Measurements from ENCODE around the gene ALDH1B1. TPM values are rescaled to one million over a fixed set of nuclear protein-coding genes. Genes with fewer than 3 reads are reported as not detected.

ALDH1B1 gene
- total and polyA plus RNA-seq, 2 of the 13 experiments (the other 11 are each of a cell fraction or from before 2014, with no cell fraction given) = 45.1 to 125 TPM

DNA sequence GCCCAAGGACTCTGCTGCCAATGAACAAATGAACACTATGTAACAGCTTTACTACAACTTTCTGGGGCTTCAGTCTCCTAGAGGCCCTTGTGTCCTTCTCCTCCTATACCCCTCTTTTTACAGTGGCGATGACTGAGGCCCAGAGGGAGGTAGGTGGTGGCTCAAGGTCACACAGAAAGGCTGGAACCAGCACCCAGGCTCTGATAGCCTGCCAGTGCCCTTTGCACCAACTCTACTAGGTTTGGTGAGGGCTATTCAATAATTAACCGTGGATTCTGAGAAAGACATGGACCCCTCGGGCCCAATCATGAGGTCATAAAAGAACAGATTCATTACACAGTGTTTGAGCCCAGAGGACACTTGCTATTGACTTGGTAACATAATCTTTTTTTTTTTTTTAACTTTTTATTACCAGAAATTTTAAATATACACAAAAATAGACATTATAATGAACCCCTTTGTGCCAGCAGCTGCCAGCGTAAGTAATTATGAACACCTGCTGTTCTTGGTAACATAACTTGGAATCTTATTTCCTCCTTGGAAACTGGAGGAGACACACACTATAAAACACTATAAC, 6.1 kb upstream of the ALDH1B1 start (continued):
- TF ChIP-seq, protein P1, sequence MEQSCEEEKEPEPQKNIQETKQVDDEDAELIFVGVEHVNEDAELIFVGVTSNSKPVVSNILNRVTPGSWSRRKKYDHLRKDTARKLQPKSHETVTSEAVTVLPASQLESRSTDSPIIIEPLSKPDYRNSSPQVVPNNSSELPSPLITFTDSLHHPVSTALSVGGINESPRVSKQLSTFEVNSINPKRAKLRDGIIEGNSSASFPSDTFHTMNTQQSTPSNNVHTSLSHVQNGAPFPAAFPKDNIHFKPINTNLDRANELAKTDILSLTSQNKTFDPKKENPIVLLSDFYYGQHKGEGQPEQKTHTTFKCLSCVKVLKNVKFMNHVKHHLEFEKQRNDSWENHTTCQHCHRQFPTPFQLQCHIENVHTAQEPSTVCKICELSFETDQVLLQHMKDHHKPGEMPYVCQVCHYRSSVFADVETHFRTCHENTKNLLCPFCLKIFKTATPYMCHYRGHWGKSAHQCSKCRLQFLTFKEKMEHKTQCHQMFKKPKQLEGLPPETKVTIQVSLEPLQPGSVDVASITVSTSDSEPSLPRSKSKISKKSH (CRISPR knock-in tag; IDR thresholded peaks at IDR 0.05; ENCODE audit: borderline replicate concordance) = no peak
- TF ChIP-seq TBX2 (CRISPR knock-in tag; IDR thresholded peaks at IDR 0.05; ENCODE audit: borderline replicate concordance) (peak; percentile 90), SRSF4 (IDR thresholded peaks at IDR 0.05; ENCODE audit: low read depth, low read length, poor library complexity, severe bottlenecking) (no peak), ZNF878 (CRISPR knock-in tag; IDR thresholded peaks at IDR 0.05) (no peak), KDM5A (IDR thresholded peaks at IDR 0.05; ENCODE audit: borderline replicate concordance, low read length) (no peak), MIER3 (CRISPR knock-in tag; IDR thresholded peaks at IDR 0.05; ENCODE audit: borderline replicate concordance) (peak; percentile 19; the same call in 1 of the 2 replicates), FOXO1 (CRISPR knock-in tag; IDR thresholded peaks at IDR 0.05) (no peak; the same call in 1 of the 2 replicates), PHF5A (CRISPR knock-in tag; IDR thresholded peaks at IDR 0.05; ENCODE audit: low read depth, unreplicated experiment) (no peak), SUZ12 (IDR thresholded peaks at IDR 0.05; ENCODE audit: low read depth, low read length) (no peak), HOXA3 (CRISPR knock-in tag; IDR thresholded peaks at IDR 0.05) (peak; percentile 77; the same call in 1 of the 2 replicates), THAP11 (CRISPR knock-in tag; IDR thresholded peaks at IDR 0.05) (no peak), GTF2F1 (IDR thresholded peaks at IDR 0.05; ENCODE audit: low read length) (no peak), IKZF4 (CRISPR knock-in tag; IDR thresholded peaks at IDR 0.05; ENCODE audit: borderline replicate concordance, low read depth, not compliant biosample characterization) (no peak), STAG1 (CRISPR knock-in tag; IDR thresholded peaks at IDR 0.05) (no peak), ZNF572 (CRISPR knock-in tag; IDR thresholded peaks at IDR 0.05) (no peak), BCL6 (CRISPR knock-in tag; IDR thresholded peaks at IDR 0.05) (peak; percentile 87), SMARCE1 (IDR thresholded peaks at IDR 0.05; ENCODE audit: borderline replicate concordance) (no peak), KDM4B (CRISPR knock-in tag; IDR thresholded peaks at IDR 0.05) (no peak), ZNF768 (CRISPR knock-in tag; IDR thresholded peaks at IDR 0.05) (no peak; the same call in 1 of the 2 replicates), ZNF841 (CRISPR knock-in tag; IDR thresholded peaks at IDR 0.05; ENCODE audit: borderline replicate concordance) (no peak), GATAD2A (CRISPR knock-in tag; IDR thresholded peaks at IDR 0.05) (peak; percentile 94), ZKSCAN5 (CRISPR knock-in tag; IDR thresholded peaks at IDR 0.05) (no peak), MAF1 (CRISPR knock-in tag; IDR thresholded peaks at IDR 0.05; ENCODE audit: borderline replicate concordance) (no peak)
- TF ChIP-seq, protein P2, sequence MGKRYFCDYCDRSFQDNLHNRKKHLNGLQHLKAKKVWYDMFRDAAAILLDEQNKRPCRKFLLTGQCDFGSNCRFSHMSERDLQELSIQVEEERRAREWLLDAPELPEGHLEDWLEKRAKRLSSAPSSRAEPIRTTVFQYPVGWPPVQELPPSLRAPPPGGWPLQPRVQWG (CRISPR knock-in tag; IDR thresholded peaks at IDR 0.05; ENCODE audit: borderline replicate concordance, low read depth) = no peak
- TF ChIP-seq, protein P3, sequence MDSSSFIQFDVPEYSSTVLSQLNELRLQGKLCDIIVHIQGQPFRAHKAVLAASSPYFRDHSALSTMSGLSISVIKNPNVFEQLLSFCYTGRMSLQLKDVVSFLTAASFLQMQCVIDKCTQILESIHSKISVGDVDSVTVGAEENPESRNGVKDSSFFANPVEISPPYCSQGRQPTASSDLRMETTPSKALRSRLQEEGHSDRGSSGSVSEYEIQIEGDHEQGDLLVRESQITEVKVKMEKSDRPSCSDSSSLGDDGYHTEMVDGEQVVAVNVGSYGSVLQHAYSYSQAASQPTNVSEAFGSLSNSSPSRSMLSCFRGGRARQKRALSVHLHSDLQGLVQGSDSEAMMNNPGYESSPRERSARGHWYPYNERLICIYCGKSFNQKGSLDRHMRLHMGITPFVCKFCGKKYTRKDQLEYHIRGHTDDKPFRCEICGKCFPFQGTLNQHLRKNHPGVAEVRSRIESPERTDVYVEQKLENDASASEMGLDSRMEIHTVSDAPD (CRISPR knock-in tag; IDR thresholded peaks at IDR 0.05) = peak; percentile 91
- TF ChIP-seq, protein P4, sequence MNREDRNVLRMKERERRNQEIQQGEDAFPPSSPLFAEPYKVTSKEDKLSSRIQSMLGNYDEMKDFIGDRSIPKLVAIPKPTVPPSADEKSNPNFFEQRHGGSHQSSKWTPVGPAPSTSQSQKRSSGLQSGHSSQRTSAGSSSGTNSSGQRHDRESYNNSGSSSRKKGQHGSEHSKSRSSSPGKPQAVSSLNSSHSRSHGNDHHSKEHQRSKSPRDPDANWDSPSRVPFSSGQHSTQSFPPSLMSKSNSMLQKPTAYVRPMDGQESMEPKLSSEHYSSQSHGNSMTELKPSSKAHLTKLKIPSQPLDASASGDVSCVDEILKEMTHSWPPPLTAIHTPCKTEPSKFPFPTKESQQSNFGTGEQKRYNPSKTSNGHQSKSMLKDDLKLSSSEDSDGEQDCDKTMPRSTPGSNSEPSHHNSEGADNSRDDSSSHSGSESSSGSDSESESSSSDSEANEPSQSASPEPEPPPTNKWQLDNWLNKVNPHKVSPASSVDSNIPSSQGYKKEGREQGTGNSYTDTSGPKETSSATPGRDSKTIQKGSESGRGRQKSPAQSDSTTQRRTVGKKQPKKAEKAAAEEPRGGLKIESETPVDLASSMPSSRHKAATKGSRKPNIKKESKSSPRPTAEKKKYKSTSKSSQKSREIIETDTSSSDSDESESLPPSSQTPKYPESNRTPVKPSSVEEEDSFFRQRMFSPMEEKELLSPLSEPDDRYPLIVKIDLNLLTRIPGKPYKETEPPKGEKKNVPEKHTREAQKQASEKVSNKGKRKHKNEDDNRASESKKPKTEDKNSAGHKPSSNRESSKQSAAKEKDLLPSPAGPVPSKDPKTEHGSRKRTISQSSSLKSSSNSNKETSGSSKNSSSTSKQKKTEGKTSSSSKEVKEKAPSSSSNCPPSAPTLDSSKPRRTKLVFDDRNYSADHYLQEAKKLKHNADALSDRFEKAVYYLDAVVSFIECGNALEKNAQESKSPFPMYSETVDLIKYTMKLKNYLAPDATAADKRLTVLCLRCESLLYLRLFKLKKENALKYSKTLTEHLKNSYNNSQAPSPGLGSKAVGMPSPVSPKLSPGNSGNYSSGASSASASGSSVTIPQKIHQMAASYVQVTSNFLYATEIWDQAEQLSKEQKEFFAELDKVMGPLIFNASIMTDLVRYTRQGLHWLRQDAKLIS (CRISPR knock-in tag; IDR thresholded peaks at IDR 0.05) = no peak

All from HepG2 (cell line).